Measurements from ENCODE around the gene SLC10A7.

DNA sequence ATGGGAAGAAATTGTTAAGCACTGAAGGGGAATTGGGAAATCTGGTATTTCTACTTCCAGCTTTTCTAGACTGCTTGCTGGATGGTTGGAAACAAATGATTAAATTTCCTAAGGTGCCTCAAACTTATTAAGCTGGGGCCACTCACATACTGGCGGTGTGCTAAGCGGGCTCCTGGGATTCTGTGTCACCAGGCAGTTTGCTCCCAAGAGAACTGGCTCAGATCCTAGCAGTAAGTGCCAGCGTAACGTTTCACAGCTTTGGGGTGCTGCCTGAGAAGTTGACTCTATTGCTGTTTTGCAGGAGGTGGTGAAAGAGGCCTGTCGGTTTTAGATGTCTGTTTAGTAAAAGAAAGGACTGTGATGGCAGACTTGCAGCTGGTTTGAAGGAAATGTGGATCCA is 314.3 kb downstream of the SLC10A7 start:
- TF ChIP-seq RXRA (IDR thresholded peaks at IDR 0.05) (no peak), RAD21 (IDR thresholded peaks at IDR 0.05) (no peak)
- TF ChIP-seq, protein P1, sequence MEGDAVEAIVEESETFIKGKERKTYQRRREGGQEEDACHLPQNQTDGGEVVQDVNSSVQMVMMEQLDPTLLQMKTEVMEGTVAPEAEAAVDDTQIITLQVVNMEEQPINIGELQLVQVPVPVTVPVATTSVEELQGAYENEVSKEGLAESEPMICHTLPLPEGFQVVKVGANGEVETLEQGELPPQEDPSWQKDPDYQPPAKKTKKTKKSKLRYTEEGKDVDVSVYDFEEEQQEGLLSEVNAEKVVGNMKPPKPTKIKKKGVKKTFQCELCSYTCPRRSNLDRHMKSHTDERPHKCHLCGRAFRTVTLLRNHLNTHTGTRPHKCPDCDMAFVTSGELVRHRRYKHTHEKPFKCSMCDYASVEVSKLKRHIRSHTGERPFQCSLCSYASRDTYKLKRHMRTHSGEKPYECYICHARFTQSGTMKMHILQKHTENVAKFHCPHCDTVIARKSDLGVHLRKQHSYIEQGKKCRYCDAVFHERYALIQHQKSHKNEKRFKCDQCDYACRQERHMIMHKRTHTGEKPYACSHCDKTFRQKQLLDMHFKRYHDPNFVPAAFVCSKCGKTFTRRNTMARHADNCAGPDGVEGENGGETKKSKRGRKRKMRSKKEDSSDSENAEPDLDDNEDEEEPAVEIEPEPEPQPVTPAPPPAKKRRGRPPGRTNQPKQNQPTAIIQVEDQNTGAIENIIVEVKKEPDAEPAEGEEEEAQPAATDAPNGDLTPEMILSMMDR (IDR thresholded peaks at IDR 0.05; ENCODE audit: low read depth, low read length, missing input control) = no peak
- TF ChIP-seq, protein P2, sequence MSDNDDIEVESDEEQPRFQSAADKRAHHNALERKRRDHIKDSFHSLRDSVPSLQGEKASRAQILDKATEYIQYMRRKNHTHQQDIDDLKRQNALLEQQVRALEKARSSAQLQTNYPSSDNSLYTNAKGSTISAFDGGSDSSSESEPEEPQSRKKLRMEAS (IDR thresholded peaks at IDR 0.05) = no peak
- TF ChIP-seq, protein P3, sequence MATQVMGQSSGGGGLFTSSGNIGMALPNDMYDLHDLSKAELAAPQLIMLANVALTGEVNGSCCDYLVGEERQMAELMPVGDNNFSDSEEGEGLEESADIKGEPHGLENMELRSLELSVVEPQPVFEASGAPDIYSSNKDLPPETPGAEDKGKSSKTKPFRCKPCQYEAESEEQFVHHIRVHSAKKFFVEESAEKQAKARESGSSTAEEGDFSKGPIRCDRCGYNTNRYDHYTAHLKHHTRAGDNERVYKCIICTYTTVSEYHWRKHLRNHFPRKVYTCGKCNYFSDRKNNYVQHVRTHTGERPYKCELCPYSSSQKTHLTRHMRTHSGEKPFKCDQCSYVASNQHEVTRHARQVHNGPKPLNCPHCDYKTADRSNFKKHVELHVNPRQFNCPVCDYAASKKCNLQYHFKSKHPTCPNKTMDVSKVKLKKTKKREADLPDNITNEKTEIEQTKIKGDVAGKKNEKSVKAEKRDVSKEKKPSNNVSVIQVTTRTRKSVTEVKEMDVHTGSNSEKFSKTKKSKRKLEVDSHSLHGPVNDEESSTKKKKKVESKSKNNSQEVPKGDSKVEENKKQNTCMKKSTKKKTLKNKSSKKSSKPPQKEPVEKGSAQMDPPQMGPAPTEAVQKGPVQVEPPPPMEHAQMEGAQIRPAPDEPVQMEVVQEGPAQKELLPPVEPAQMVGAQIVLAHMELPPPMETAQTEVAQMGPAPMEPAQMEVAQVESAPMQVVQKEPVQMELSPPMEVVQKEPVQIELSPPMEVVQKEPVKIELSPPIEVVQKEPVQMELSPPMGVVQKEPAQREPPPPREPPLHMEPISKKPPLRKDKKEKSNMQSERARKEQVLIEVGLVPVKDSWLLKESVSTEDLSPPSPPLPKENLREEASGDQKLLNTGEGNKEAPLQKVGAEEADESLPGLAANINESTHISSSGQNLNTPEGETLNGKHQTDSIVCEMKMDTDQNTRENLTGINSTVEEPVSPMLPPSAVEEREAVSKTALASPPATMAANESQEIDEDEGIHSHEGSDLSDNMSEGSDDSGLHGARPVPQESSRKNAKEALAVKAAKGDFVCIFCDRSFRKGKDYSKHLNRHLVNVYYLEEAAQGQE (IDR thresholded peaks at IDR 0.05) = no peak
